SHP77 treated with DMSO at 0.1 percent for 48 hours (cell line): Measurements from ENCODE around the gene TP63.

Experiments used
- DNase-seq: peaks from one replicate; lab custom pipeline; 2025; lab: John Stamatoyannopoulos, UW

The TP63 gene

GRCh38 chr3:189820365-189820720 is 189.2 kb downstream of the TP63 start:
- DNase-seq: no peak

DNA sequence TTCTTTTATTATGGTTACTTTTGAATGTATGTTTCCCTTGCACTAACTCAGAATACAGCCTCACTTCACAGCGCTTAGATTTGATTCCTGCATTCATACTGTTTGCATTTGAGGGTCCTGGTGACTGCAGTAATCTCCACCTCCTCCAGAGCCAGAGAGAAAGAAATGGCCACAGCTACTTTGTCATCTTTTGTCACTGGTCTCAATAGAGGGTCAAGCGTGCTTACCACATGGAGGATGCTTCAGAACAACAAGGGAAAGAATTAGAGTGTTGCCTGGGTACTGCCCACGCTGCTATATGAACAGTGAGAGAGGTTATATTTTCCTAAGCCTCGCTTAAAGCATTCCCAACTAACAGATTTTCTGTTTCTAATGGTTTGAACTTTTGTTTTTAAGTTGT is 190.1 kb downstream of the TP63 start:
- DNase-seq: no peak

DNA sequence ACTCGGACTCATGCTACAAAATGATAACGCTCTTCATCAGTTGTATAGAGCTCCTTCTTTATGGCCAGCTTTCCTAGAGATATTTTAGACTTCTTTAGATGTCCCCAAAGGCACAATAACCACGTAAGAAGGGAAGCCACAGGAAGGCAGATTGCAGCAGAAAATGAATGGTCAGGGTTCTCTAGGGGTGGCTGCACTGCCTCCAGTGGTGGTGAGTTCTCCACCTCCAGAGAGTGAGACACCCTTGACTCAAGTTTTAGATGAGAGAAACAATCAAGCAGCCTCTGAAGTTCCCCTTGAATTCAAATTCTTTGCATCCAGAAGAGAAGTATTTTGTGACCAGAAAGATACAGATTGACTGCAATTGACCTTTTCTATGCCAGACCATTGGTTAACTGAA is 191.5 kb downstream of the TP63 start:
- DNase-seq: no peak

DNA sequence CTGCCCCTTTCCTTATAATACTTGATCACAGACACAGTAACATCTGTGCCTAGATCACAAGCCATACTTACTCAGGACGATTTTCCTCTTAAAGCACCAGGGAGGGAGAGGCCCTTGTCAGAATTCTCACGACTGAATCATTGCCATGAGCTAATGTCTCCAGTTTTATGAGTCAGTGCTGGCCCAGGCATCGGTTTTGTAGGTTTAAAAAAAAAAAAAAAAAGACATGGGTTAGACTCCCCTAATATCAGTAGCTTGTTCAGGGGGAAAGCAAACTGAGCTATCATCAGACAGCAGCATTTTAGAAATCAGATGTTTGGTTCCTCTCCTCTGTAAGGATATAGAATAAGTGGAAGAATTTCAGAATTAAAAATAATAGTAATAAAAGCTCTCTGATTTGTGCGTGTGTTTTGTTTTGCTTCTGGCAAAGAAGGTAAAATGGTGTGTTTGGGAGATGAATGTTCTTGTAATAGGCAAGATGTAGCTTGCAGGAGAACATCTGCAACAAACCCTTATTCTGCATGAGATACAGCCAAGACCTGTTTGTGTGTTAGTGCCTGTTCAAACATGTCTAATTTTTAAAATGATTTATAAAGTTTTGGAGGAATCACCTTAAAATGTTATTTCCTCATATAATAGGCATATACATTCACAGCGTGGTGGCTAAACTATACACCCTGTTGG is 193.6 kb downstream of the TP63 start:
- no peak for DNase-seq

DNA sequence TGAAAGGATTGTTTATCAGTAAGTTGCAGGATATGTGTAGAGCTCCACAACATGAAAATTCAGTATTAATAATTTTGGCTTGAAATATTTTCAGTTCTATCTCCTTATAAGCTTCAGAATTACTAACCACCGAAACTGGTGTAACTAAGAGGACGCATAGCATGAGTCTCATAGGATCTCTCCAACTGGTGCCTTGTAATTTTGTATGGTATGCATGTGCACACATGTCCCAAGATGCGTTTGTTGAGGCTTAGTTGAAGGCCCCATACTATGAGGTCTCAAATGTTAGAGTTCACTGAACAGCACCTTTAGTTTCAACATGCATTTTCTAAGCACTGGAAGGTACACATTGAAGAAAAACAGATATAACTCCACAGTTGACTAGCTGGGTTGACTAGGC is 195.4 kb downstream of the TP63 start:
- DNase-seq: no peak

DNA sequence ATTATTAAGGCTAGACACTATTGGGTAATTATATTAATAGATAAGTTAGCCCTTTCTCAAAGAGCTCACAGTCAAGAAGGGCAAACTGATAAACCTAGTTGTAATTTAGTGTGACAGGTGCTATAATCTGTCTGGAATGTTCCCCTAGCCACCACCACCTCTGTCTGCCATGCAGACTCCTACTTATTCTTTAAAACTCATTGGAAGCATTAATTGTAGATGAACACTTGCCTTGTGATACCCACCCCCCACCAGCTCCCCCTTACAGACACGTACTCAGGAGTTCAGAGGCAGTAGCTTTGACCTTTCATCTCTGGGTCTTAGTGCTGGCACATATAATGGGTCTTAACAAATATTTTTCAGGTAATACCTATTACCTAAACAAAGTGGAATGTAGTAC is 195.9 kb downstream of the TP63 start:
- no peak for DNase-seq

- DNase-seq: no peak
Observed at GRCh38 chr3:189830401-189830800, 199.2 kb downstream of the TP63 start.

GRCh38 chr3:189833266-189833665 is 202.1 kb downstream of the TP63 start:
- no peak for DNase-seq

GRCh38 chr3:189833996-189834395 is 202.8 kb downstream of the TP63 start:
- no peak for DNase-seq

- DNase-seq: no peak
Observed at GRCh38 chr3:189834462-189834861, 203.3 kb downstream of the TP63 start.

- no peak for DNase-seq
Observed at GRCh38 chr3:189836795-189837194, 205.6 kb downstream of the TP63 start.

- no peak for DNase-seq
Observed at GRCh38 chr3:189838291-189838690, 207.1 kb downstream of the TP63 start.

GRCh38 chr3:189839576-189839975 is 208.4 kb downstream of the TP63 start:
- no peak for DNase-seq

- DNase-seq: no peak
Observed at GRCh38 chr3:189841473-189842205, 210.4 kb downstream of the TP63 start.

DNA sequence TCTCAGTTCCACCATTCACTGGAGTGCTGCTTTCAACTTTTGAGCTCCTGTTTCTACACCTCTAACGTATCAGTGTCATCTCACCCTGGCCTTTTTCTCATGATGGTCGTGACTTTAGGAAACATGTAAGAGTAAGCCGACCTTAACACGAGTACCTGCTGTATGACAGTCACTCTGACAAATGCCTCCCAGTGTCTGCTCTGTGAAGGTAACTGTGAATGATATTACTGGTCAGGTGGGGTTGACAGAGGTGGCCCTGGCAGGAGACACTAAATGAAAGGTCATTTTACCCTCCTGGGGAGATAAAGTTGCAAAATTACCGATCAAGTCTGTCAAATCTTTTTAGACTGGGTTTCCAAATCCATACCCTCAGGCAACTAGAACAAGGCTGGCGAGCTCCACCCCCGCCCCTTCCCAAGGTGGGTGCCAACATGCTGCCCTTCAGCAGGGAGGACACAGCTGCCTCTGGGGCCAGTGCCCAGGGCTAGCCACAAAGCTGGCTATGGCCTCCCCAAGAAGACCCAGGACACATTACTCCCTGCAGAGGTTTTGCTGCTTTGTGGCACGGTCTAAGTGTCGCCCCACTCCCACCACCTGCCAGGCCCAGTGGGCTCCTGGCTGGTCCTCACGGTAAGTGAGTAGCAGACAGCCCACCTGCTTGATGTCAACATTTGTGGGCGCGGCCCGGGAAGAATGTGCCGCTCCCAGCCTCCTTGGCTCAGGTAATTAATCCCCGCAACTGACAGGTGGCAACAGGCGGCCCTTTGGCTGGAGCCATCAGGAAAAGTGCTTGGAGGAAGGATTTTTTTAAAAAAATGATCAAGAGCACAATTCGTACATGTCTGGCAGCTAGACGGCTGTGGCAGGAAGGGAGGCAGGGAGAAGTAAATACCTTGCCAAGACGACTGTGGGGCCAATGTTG is 211.8 kb downstream of the TP63 start:
- DNase-seq: no peak

GRCh38 chr3:189845069-189845468 is 213.9 kb downstream of the TP63 start:
- no peak for DNase-seq

DNA sequence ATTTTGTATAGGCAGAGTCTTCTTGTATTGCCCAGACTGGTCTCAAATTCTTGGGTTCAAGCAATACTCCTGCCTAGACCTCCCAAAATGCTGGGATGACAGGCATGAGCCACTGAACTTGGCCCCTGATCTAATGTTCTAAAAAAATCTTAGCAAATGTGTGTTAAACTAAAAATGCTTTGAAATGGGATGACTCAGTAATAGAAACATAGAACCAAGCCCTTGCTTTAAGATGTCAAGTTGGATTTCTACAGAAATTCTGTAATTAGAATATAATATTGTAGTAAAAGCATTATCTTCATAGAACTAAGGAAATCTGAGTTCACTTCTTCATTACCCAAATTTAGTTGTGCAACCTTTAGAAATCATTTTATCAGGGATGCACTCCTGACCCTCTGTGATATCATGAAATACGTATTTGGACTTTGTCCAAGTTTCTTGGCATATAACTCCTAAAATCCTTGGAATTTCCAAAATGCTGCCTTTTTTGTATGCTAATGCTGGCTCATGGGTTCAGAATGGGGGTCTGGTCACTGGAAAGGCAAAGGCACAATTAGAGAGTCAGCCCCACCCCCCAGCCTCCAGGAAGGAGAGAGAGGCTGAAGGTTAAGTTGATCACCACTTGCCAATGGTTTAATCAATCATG is 217.3 kb downstream of the TP63 start:
- no peak for DNase-seq

DNA sequence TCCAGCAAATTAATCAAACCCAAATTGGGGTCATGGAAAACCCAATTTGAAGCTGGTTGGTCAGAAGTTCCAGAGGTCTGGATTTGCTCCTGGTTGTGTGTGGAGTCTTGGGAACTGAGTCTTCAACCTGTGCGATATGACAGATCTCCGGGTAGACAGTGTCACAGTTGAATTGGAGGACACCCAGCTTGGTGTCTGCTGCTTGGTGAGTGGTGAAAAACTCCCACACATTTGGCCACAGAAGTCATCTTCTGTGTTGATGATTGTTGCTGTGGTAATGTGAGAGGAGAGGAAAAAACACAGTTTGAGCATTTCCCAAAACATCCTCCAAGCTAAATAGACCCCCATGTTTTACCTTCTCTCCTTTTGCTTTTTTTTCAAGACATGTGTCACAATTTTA is 218.1 kb downstream of the TP63 start:
- DNase-seq: no peak

- DNase-seq: no peak
Observed at GRCh38 chr3:189851682-189852081, 220.5 kb downstream of the TP63 start.

DNA sequence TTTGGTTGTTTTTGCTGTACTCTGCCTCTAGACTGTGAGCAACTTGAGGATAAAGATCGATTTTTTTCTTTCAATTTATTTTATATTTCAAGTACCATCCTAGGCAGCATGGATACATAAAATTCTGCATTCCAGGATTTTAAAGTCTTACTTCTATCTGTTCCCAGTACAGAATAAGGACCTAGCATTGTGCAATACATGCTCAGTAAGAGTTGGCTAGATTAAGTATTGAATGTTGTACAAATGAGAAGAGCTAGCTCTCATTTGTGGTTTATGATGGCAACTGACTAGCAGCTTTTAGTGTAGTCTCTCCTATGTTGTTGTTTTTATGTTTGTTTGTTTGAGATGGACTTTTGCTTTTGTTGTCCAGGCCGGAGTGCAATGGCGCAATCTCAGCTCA is 222.7 kb downstream of the TP63 start:
- DNase-seq: no peak

DNA sequence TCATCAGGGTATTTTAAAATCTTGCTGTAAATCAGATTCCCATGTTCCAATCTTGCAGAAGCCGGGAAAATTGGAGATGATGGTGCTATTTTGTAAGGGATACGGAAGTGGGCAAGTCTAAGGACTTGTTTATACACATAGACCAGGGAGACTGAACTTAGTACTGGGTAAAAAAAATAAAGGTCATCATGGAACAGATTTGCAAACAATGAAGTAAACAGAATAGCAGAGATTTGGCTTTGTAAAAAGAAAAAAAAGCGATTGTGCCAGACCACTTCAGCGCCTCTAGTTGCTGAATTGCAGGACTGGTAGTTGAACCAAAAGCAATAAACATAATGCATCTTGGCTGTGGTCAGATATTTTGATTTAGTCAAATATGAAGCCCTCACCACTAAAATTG is 229.1 kb downstream of the TP63 start:
- no peak for DNase-seq

DNA sequence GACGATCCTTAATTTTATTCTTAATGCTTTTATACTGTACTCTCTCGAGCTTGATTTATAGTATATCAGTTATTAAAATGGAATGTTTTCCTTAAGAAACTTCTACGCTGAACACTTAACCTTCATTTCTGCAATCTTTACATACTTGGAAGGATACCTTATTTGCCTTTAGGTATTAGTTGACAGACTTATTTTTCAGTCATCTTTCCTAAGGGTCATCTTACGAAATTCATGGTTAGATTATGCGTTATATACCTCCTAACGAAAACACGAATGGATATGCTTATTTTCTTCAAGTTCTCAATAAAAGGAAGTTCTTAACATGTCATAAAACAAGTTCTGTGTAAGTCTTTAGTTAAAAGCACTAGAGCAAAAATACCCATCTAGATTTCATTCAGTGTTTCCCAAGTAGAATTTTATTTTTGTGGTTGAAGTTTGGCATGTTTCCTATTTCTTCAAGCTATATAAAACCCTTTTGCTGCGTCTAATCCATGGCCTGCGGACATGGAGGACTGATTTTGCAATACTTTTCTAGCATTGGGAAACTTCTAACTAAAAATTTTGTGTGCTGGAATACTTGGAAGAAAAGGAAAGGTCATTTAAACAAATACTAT is 231.3 kb downstream of the TP63 start:
- DNase-seq: no peak
